GM19463 (cell line): Measurements from ENCODE around the gene URGCP.
A peak's percentile ranks its signal among the peaks of the same experiment; 100 is the strongest.

Experiments
- ATAC-seq: cut with Tn5 transposase; IDR thresholded peaks from one replicate; pipeline ENCODE4 v1.9.1; 2021; ENCODE audit warnings: mild to moderate bottlenecking, moderate library complexity; ENCODE audit not compliant: unreplicated experiment

URGCP gene

DNA sequence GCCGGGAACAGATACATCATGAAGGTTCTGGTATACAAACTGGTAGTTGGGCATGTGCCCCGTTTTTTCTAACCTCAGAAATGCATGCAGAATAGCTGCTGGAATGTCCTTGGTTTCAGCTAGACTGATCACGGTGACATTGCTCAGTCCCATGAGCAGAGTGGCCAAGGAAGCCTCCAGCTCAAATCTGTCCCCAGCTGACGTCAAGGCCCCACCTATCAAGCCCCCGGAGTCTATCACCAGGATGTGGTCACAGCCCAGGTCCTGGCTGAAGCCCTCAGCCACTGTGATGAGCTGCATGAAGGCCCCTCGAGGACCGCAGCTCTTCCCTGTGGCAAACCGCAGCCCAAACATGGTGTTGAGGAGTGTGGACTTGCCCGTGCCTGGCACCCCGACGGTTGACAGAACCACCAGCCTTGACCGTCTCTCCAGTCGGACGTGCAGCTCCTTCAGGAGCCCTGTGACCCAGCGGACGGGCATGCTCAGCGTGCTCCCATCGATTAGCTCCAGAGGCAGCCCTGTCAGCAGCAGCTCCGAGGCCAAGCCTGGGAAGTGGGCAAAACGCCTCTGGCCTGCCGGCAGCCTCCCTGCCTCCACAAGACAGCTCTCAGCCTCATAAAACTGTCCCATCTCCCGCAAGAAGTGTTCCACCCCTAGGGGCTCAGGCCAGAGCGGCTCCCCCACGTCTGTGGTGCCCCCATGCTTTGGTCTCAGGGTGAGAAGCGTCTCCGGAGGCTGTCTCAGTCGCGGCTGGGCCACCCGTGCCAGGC is 29.2 kb downstream of the URGCP start:
- ATAC-seq = no peak

DNA sequence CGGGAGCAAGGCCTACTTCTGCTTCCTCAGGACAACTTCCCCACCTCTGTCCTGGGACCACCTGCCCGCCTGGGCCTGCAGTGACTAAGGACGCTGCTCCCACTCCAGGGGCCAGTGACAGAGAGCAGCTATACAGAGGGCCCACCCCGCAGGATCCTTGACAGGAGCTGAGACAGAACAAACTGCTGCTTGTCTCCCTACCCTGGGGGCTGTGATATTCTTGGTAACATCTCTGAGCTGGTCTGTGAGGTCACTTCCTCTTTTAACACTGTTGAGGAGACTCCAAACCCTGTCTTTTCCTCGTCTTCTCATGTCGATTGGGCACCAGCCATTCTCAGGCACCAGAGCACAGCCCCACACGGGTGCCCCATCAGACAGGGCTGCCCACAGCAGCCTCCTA is 30.2 kb downstream of the URGCP start:
- ATAC-seq = no peak

DNA sequence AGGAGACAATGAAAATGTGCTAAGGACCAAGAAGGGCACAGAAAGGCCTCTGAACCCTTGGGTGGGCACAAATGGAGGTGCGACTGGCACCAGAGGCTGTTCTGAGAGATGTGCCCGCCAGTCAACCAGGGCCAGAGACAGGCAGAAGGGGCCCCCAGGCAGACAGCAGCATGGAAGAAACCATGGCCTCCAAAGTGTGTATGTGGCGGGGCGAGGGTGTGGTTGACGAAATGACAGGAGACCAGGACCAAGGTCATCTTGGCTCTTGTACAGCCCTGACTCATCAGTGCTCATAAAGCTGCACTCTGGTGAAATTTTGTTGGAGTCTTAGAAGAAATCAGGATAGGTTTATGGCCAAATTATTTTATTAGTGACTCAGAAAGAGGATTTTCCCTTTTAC is 33.1 kb downstream of the URGCP start:
- no peak for ATAC-seq

DNA sequence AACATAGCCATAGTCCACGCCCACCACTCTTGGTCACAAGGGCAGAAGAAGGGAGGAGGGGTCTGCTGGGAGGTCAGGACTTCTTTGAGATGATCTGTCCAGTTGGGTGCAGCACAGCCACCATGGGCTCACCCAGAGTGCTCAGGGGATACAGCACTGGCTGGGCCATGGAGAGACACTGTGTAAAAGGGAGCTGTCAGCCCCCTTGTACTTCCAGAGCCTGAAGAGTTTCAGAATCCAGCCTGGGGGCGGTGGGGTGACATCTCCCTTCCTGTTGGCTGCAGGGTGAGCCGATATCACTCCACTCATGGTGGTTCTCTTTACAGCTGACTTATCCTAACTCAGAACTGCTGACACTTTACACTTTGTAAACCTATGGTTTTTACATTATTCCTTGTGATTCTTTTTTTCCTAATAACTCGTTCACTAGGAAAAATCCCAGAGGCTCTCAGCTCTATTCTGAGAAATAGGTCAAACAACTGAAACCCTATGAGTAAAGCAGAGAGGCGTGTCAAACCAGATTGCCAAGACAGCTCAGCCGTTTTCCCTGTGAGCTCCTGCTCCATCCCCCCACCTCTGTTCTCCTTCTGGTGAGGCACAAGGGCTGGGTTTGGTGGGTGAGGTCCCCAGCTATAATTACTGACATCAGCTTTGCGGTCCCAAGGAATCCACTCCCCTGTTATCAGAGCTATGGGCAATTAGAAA is 33.8 kb downstream of the URGCP start:
- no peak for ATAC-seq

DNA sequence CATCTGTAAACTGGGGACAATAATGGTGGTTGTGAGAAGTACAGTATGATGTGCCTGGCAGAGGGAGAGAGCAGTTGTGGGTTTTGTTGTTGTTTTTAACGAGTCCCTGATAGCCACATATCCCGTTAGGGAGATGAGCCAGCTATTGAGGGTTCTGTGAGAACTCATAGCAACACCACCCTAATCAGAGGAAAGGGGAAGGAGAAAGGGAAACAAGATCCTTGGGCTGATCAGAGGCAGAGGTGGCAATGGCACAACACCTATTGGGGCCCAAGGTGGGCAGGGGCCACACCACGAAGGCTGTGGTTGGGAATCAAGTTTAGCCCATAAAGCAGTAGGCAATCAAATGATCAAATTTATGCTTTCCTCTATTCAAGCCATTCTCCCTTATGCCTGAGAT is 35.3 kb downstream of the URGCP start:
- ATAC-seq = no peak

DNA sequence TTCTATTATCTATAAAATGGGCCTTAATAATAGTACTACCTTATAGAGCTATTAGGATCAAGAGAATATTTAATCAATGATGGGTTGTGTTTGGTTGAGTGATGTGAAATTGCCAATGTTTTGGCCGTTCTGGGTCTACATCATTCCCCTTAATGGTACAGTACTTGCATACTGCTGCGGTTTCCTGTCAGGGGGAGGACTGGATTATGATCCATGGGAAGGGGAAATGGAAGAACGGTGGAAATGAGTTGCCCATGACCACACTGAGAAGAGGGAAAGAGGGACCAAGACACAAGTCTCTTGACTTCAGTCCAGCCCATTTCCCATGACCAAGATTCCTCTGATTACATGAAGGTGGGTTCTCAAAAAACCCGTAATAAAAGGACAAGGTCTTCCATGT is 36.1 kb downstream of the URGCP start:
- ATAC-seq = no peak

DNA sequence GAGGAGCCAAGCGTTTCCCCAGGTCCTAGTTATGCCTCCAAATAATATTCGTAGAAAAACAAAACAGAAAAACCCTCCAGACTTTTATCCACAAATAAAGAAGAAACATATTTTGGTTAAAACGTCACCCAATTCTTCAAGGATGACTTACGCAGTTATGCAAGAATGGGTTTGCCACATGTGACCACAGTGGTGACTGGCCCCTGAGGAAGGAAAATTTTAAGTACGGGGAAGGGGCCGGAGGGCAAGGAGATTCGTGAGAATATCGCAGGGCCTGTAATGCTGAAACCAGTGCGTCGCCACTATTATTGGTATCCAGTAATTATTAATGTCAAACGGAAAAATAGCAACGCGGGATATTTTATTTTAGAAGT is 36.5 kb downstream of the URGCP start:
- ATAC-seq = peak; percentile 15

DNA sequence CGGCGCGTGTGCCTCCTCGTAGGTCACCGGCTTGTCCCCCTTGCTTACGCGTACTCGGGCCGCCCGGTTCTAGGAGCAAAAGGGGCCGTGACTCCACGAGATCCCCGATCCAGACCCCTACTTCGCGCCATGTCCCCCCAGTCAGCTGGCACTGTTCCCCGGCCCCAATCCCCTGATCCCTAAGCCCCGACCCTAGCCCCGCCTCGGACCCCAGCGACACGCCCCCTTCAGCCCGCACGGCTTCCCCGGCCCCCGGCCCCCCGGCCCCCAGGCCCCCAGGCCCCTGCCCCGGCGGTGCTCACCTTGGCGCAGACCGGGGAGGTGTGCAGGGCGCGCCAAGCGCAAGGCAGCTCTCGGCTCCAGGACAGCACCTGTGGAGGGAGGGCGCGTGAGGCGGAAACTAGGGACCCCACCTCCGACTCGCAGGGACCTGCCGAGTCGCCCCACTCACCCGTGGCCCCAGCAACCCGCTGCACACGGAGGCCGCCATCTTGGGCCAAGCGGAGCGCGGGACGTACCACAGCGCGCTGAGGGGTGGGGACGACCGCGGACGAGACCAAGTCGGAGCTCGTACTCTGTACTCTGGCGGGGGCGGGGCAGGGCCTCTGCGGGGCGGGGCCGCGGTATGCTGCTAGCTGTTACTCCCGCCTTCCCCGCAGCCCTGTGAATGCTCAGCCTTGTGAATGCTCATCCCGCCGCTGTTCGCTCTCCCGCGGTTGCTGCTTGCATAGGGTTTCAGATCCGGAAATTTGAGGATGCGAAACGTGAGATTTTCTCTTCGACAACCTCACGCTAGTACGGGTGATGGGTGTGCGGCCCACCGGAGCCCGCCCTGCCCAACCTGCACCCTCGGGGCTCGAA is 37.2 kb downstream of the URGCP start, which contains the start of gene MRPS24:
Gene MRPS24 (minus strand): TSS at position 512 of the 861 bp plus-strand sequence. CDS start 22 bp downstream, at position 490.
- ATAC-seq = peak; percentile 87

DNA sequence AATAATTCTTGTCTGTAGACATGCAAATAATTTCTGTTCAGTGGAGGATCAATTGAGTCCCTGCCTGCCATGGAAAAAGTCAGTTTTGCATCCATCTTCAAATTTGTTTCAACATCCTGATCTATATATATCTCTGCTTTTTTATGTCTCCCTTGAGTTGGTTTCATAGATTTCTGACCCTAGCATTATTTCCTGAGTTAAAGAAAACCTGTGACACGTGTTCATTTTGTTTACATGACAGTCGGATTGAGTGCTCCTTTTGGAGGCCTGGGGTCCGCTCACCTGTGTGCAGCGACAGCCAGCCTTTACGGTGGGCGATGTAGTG is 37.8 kb downstream of the URGCP start:
- no peak for ATAC-seq

DNA sequence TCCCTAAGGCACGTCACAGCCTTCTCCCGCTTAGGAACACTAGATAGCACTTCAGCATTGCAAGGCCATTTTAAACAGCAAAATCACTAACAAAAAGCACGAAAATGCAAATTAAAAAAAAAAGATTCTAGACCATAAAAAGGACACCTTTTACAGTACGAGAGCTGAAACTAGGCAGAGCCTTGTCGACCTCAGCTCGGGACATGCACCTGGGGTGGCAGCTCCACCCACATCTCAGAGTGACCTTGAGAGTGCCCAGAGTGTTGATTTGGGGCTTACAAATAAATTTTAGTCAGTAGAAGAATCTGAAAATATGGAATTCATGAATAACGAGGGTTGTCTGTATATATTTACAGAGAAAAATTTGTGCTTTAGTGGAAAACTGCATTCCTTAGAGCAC is 38.2 kb downstream of the URGCP start:
- no peak for ATAC-seq

DNA sequence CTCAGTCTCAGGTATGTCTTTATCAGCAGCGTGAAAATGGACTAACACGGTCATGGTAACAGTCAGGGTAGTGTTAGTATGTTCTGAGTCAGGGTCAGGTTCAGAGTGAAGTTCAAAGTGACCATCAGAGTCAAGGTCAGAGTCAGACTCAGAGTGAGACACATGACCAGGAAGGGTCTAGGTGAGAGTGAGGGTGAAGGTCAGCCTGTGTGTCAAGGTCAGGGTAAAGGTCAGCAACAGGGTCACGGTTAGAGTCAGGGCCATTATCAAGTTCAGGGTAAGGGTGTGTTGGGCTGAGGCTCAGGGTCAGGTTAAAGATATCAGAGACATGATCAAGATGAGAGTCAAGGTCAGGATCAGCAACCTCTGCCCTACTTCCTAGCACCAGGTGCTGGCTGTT is 41.1 kb downstream of the URGCP start:
- ATAC-seq = no peak

DNA sequence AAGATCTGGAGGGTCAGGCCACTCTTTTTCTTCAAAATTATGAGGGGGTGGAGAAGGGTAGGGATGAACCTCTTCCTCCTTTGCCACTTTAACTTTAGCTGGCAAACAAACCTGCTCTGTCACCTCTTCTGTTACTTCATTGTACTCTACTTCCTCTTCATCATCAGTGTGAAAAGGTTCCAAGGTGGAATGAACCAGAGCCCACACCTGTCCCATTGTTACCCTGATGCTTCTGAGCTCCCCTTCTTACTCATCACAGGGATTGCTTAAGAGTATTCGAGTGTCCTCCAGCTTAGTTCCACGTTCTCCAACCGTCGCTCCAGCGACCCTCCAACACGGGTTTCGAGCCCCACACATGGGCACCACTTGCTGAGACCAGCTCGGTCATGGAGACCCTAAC is 42.3 kb downstream of the URGCP start:
- no peak for ATAC-seq

DNA sequence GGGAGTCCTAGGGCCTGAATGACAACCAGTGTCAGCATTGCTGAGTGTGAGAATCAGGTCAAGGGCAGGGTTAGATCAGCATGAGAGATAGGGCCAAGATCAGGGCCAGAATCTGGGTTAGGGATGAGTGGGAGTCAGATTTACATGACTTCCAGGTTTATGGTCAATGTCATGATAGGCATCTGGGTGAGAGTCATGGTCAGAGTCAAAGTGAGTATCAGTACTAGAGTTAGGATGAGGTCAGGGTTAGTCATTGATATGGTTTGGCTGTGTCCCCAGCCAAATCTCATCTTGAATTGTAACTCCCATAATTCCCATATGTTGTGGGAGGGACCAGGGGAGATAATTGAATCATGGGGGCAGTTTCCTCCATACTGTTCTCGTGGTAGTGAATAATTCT is 49.4 kb downstream of the URGCP start:
- ATAC-seq = no peak

DNA sequence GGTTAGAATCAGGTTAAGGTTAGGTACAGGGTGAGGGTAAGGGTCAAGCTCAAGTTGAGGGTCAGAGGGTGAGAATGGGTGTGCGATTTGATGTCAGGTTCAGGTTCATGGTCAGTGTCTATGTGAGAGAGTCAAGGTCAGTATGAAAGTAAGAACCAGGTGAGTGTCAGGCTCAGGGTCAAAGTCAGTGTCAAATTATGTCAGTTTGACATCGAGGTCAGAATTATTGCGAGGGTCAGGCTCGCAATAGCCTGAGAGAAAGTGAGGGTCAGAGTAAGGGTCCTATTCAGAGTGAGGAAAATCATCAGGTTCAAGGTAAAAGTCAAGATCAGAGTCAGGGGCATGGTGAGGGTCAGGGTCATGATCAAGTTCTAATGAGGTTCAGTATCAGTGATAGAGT is 50.1 kb downstream of the URGCP start:
- no peak for ATAC-seq

DNA sequence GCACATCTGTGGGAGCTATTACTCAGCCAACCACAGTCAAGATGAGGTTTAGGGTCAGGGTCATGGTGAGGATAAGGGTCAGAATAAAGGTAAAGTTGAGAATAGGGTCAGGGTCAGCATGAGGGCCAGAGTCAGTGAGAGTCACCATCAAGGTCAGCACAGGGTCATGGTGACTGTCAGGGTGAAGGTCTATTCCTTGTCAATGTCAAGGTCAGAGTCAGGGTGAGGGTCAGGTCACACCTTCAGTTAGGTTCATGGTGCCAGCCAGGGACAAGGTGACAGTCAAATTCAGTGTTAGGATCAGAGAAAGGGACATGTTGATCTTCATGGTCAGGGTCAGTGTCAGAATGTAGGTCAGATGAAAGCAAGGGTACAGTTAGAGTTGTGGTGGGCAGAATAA is 51.2 kb downstream of the URGCP start:
- no peak for ATAC-seq

DNA sequence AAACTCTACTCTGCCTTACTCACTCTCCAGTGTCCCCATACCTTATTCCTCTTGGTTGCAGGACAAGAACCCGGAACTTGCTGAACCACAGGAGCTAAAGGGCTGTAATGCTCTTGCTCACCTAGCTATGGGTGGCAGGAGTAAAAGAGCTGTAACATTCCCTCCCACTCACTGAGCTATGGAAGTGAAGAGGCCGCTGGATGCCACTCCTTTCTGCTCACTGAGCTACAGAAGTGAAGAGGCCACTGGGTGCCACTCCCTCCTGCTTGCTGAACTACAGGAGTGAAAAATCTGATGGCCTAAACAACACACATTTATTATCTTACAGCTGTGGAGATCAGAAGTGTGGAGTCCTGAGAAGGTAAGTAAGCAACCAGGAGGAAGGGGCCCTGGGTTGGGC is 54.6 kb downstream of the URGCP start:
- ATAC-seq = no peak

DNA sequence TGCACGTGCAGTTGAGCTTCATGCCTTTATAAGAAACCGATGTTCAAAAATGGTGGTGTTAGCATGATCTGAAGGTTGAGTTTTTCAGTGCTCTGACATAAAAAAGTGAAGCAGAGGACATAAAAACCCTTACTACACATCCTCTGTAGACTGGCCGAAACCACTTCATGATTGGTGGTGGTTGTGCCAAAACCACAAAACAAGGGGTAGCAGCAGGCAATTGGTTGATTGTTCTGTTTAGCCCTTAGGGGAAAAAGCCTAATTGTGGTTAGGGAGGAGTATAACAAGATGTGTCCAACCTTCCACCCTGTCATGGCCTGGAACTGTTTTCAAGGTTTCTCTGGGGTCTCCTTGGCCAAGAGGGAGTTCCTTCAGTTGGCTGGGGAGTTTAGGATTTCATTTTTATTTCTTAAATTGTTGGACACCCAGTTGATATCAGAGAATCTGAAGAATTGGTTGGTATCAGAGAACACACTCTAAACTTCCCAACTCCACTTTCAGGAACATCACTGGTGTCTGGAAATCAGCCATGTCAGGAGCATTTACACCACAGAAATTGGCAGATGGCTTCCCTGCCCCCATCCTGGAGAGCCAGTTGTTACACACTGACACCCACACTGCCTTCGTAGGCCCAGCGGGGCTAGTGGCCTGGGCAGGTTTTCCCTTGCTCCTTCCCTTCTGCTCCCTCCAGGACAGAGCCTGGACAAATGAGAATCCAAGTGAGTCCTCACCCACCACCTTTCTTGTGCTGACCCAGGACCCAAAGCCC is 55.9 kb downstream of the URGCP start:
- ATAC-seq = peak; percentile 81

DNA sequence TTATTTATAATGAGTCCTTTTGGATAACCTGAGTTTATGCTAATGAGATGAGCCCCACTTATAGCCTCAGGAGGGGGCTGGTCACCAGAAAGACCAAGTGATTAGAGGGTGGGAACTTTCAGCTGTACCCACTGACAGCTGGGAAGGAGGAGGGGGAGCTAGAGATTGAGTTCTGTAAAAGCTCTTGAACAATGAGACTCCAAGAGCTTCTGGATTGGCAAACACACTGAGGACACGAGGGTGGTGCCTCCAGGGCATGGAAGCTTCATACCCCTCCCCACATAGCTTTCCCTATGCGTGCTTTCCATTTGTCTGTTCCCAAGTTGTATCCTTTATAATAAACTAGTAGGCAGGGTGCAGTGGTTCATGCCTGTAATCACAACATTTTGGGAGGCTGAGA is 57.3 kb downstream of the URGCP start:
- no peak for ATAC-seq

DNA sequence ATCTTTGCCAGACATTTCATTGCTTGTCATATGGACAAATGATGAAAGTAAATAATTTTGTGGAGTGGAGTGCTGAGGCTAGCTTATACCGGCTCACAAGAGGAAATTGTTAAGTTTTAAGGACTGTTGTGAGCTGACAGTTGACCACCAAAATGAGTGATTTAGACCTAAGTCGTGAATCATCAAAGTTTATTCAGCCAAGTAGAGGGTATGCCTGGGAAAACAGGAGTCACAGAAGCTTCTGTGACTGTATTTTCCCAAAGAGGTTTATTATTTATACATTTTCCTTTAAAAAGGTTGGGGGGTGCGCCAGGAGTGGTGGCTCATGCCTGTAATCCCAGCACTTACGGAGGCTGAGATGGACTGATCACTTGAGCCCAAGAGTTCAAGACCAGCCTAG is 58.9 kb downstream of the URGCP start:
- no peak for ATAC-seq

DNA sequence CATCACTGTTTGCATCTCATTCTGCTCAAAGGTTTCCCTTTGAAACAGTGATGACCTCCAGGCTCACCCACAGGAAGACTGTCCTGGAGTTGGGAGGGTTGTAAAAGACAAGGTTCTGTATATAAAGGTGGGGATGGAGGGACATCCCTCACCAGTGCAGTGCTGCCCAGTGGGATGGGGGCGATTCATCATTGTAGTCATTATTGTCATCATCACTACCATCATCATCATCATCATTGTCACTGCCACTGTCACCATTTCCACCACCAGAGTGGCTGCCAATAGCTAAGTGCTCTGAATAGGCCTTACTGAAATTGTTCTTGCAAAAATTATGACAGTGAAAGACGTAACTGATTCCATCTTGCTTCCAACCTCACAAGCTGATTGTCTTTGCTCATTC is 61.7 kb downstream of the URGCP start:
- no peak for ATAC-seq

DNA sequence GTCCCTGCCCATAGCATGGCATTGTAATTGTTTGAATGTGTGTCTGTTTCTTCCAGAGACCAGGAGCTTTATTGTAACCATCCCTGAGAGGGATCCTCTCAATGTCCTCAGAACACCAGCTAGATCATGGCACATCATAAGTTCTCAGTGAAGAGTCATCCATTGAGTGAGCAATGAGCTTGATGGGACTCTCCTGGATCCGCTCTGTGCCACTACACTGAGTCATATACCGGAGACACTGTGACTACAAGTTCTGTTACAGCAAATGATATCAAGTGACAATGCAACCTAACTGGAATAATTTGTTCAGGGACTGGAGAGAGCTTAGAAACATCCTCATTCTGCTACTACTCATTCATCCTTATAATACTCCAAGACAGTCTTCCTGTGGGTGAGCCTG is 62.1 kb downstream of the URGCP start:
- no peak for ATAC-seq
